ENCODE results near the gene SMPDL3B.

SMPDL3B gene

DNA sequence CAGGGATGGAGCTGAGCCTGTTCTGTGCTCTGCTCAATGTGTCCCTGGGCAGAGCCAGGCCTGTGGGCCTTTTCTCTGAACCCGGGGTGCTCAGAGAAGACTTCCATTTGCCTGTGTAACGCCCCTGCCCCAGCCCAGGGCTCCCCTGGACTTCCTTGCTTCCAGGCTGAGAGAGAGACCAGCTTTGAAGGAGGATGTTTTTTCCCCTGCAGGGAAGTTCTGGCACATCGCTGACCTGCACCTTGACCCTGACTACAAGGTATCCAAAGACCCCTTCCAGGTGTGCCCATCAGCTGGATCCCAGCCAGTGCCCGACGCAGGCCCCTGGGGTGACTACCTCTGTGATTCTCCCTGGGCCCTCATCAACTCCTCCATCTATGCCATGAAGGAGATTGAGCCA is 10.2 kb downstream of the SMPDL3B start:
- ChIA-PET POLR2A (ENCODE audit: low non-redundant PET) (no interaction called here), CTCF (interaction anchor here (0.6 to 1.2 kb wide), 2 partner anchors 58 to 87 kb away, joined by 4 read pairs; no protein-coding TSS in a partner anchor)
- H3K27ac ChIP-seq, result no peak overlapping the region
- no peak for TF ChIP-seq CTCF (conservative IDR thresholded peaks at IDR 0.05; ENCODE audit: low read depth)
- no peak for DNase-seq (ENCODE audit: low spot score)

- no peak for DNase-seq (ENCODE audit: low spot score)
- no peak overlapping the region for H3K27ac ChIP-seq
- POLR2A ChIA-PET (ENCODE audit: low non-redundant PET), result no interaction called here
- CTCF ChIA-PET, result no interaction called here
- no peak for TF ChIP-seq CTCF (conservative IDR thresholded peaks at IDR 0.05; ENCODE audit: low read depth)
Measured at GRCh38 chr1:27949027-27949426, 14.2 kb downstream of the SMPDL3B start.

- no peak for TF ChIP-seq CTCF (conservative IDR thresholded peaks at IDR 0.05; ENCODE audit: low read depth)
- ChIA-PET CTCF (interaction anchor here (0.6 kb wide), 2 partner anchors 28 to 1087 kb away, joined by 4 to 8 read pairs; no protein-coding TSS in a partner anchor), POLR2A (ENCODE audit: low non-redundant PET) (no interaction called here)
- no peak overlapping the region for H3K27ac ChIP-seq
- no peak for DNase-seq (ENCODE audit: low spot score)
Measured at GRCh38 chr1:27951396-27951795, 16.6 kb downstream of the SMPDL3B start.

- POLR2A ChIA-PET (ENCODE audit: low non-redundant PET), result no interaction called here
- no peak for TF ChIP-seq CTCF (conservative IDR thresholded peaks at IDR 0.05; ENCODE audit: low read depth)
- no peak for DNase-seq (ENCODE audit: low spot score)
- CTCF ChIA-PET, result interaction anchor here (0.6 kb wide), 1 partner anchor 1087 kb away, joined by 8 read pairs; no protein-coding TSS in a partner anchor
- H3K27ac ChIP-seq, result no peak overlapping the region
Measured at GRCh38 chr1:27952147-27952546, 17.3 kb downstream of the SMPDL3B start.

GRCh38 chr1:27954186-27954585 is 19.4 kb downstream of the SMPDL3B start:
- no peak for TF ChIP-seq CTCF (conservative IDR thresholded peaks at IDR 0.05; ENCODE audit: low read depth)
- no peak for DNase-seq (ENCODE audit: low spot score)
- ChIA-PET CTCF (interaction anchor here (0.5 kb wide), 1 partner anchor 46 kb away, joined by 3 read pairs; no protein-coding TSS in a partner anchor), POLR2A (ENCODE audit: low non-redundant PET) (no interaction called here)
- no peak overlapping the region for H3K27ac ChIP-seq

- TF ChIP-seq CTCF (conservative IDR thresholded peaks at IDR 0.05; ENCODE audit: low read depth), result no peak
- no peak overlapping the region for H3K27ac ChIP-seq
- CTCF ChIA-PET, result no interaction called here
- POLR2A ChIA-PET (ENCODE audit: low non-redundant PET), result no interaction called here
- no peak for DNase-seq (ENCODE audit: low spot score)
Measured at GRCh38 chr1:27955076-27955475, 20.3 kb downstream of the SMPDL3B start.

DNA sequence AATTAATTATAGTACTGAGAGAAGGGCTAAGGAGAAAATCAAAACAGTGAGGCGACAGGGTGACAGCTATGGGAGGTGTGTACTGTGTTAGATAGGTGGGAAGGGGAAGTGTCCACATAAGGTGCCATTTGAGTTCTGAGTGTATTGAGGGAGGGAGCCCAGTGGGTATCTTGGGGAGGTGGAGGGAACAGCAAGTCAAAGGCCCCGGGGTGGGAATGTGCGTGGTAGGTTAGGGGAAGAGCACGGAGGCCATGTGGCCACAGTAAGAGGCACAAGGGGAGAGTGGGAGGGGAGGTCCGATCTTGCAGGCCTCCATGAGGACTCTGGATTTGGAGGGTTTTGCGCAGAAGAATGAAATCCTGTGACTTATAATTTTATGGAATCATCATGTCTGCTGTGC is 22.0 kb downstream of the SMPDL3B start:
- DNase-seq (ENCODE audit: low spot score), result no peak
- CTCF ChIA-PET, result no interaction called here
- POLR2A ChIA-PET (ENCODE audit: low non-redundant PET), result no interaction called here
- TF ChIP-seq CTCF (conservative IDR thresholded peaks at IDR 0.05; ENCODE audit: low read depth), result no peak
- H3K27ac ChIP-seq, result no peak overlapping the region

All from RWPE1 (cell line).